Testis (tissue), 3 donors: ENCODE measurements around the gene ZNF256. TPM values are rescaled to one million over a fixed set of nuclear protein-coding genes. Genes with fewer than 3 reads are reported as not detected.
"Not testable (repeated sequence)": the region's sequence is repeated elsewhere in the genome, so short reads cannot be mapped to it uniquely, and the experiment has no call there.

Experiments used
- DNase-seq: peaks from one replicate; pipeline ENCODE4 v3.0.0-alpha.2; 2019
- H3K27ac ChIP-seq, 2 donors: fragments of 200-600 bp; sonication (generic); one replicate each; pipeline ENCODE4 v1.5.1; 2019
- H3K27me3 ChIP-seq: fragments of 200-600 bp; sonication (generic); one replicate; pipeline ENCODE4 v1.5.1; 2019
- H3K36me3 ChIP-seq: fragments of 200-600 bp; sonication (generic); one replicate; pipeline ENCODE4 v1.5.1; 2017; ENCODE audit warnings: low read depth; ENCODE audit errors: missing control alignments
- H3K4me1 ChIP-seq: fragments of 200-600 bp; sonication (generic); one replicate; pipeline ENCODE4 v1.5.1; 2019
- H3K4me3 ChIP-seq, 2 donors: fragments of 200-600 bp; sonication (generic); one replicate each; pipeline ENCODE4 v1.5.1; 2017 to 2019
- H3K9me3 ChIP-seq: fragments of 200-600 bp; sonication (generic); one replicate; pipeline ENCODE4 v1.5.1; 2017
- POLR2A ChIP-seq: fragments of 450-650 bp; IDR thresholded peaks from one replicate; pipeline ENCODE4 v1.6.1; 2017; ENCODE audit warnings: antibody characterized with exemption, mild to moderate bottlenecking, moderate library complexity
- WGBS, 2 donors: methylation state at CpG; one replicate each; pipeline ENCODE4 v1.1.5; 2018; 5-methylcytosine and 5-hydroxymethylcytosine counted together
- intact Hi-C: fragments of 100-400 bp; cut with DNase I; formaldehyde crosslinking; loops from one replicate; pipeline ENCODE4 v1.15.1; 2023; ENCODE audit warnings: low total_unique reads
- polyA plus RNA-seq: library from polyadenylated mRNA; stranded (reverse); fragments of 350-450 nt; fragmentation: Illumina TruSeq; extraction: RNeasy Lipid Tissue Mini Kit (QIAGEN cat#74804); gene quantifications from one replicate; pipeline ENCODE4 v1.2.3, GENCODE V29; 2014; ENCODE audit warnings: low read depth, low replicate concordance; ENCODE audit not compliant: insufficient read depth
- total RNA-seq, 2 donors: library from RNA; depleted of rRNA; stranded (reverse); fragments of >200 nt; gene quantifications; one replicate each; pipeline ENCODE4 v1.2.3, GENCODE V29; 2016
- TF ChIP-seq, protein P1 (sequence below), 3 experiments: fragments of 450-650 bp in 2 of 3; fragments of 200-600 bp in 1 of 3; sonication (generic) in 1 of 3; IDR thresholded peaks; one replicate each; pipeline ENCODE4 v1.5.1; 2016 to 2019; ENCODE audit warnings: antibody characterized with exemption in 3 of 3, mild to moderate bottlenecking in 2 of 3, moderate library complexity in 1 of 3

ZNF256 gene
- total and polyA plus RNA-seq, 3 donors from 2014 or later: 7.8 to 15.7 (median 13.3) TPM

DNA sequence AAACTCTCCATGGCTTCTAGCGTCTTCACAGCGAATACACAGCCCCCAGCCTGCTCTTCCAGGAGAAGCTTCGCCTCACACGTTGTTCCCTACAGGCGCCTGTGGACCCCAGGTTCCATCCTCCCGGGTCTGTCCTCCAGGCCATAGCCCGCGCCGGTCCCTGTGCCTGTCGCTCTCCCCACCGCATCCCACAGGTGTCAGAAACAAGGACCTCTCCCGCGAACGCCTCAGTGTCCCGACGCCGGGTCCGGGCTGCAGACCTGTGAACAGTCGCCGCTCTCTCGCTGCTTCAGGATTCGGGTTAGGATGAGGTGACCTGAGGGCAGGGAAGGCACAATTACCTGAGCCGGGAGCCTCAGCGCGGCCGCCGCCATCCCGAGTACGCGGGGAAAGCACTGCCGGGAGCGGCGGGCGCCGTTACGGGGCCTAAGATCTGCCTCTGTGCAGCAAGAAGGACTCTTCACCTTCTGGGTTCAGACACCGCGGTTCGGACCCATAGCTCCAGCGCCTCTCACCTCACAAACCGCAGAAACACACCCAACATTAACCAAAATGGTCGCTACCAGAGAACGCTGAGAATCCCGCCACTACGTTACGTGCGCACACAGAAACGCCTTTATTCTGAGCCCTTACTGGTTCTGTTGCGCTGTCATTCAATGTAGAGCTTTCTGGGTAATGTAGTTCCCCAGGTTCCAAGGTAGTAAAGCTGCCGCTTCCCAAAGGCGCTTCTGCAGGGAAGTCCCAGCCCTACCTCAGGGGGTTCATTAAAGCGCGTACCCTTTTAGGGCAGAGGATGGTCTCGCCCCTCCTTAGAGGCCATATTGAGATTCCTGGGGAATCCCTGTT is 12.5 kb downstream of the ZNF256 start, which contains the start of gene ZNF418:
Gene ZNF418 (minus strand): TSS at position 583 of the 846 bp plus-strand sequence. CDS start 1,580 bp downstream, outside the sequence.
- DNase-seq: peak; percentile 91
- no peaks in the 10 kb centered on the region for H3K4me1 ChIP-seq
- no peak for TF ChIP-seq POLR2A
- TF ChIP-seq, protein P1, sequence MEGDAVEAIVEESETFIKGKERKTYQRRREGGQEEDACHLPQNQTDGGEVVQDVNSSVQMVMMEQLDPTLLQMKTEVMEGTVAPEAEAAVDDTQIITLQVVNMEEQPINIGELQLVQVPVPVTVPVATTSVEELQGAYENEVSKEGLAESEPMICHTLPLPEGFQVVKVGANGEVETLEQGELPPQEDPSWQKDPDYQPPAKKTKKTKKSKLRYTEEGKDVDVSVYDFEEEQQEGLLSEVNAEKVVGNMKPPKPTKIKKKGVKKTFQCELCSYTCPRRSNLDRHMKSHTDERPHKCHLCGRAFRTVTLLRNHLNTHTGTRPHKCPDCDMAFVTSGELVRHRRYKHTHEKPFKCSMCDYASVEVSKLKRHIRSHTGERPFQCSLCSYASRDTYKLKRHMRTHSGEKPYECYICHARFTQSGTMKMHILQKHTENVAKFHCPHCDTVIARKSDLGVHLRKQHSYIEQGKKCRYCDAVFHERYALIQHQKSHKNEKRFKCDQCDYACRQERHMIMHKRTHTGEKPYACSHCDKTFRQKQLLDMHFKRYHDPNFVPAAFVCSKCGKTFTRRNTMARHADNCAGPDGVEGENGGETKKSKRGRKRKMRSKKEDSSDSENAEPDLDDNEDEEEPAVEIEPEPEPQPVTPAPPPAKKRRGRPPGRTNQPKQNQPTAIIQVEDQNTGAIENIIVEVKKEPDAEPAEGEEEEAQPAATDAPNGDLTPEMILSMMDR (IDR thresholded peaks at IDR 0.05): no peak
- intact Hi-C loops: no loop called here
- WGBS, 2 donors: 3 to 4% methylated on average over 40 to 45 of the region's 54 CpGs
- no peaks in the 10 kb centered on the region for H3K9me3 ChIP-seq
- H3K27me3 ChIP-seq: no peaks in the 10 kb centered on the region
- peak within 1 kb of the TSS; percentile 71 to 88 for H3K4me3 ChIP-seq
- peak within 1 kb of the TSS; percentile 80 to 81 for H3K27ac ChIP-seq
- no peaks in the 10 kb centered on the region for H3K36me3 ChIP-seq

DNA sequence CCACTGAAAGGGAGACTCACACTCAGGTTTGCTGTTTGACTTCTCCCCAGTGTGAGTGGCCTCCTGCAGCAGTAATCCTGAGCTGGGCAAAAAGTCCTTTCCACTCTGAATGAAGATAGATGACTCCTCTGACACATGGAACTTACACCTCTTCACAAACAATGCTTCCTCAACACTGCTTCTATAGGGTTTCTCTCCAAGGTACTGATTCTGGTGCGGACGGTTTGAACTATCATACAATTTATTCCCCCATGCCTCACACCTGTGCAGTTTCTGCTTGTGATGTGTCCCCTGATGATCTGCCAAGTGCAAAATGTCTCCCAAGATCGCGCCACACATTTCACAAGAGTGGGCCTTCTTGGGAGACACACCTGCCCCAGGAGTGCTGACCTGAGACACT is 19.9 kb downstream of the ZNF256 start:
- TF ChIP-seq, protein P1 (IDR thresholded peaks at IDR 0.05): no peak
- no peak for TF ChIP-seq POLR2A
- no peaks in the 10 kb centered on the region for H3K27me3 ChIP-seq
- DNase-seq: no peak
- H3K4me1 ChIP-seq: no peaks in the 10 kb centered on the region
- WGBS, 2 donors: 98 to 100% methylated on average over 4 of the region's 4 CpGs
- H3K9me3 ChIP-seq: no peaks in the 10 kb centered on the region
- no peak overlapping the region for H3K27ac ChIP-seq
- intact Hi-C loops: no loop called here
- no peak overlapping the region for H3K4me3 ChIP-seq
- H3K36me3 ChIP-seq: no peaks in the 10 kb centered on the region

DNA sequence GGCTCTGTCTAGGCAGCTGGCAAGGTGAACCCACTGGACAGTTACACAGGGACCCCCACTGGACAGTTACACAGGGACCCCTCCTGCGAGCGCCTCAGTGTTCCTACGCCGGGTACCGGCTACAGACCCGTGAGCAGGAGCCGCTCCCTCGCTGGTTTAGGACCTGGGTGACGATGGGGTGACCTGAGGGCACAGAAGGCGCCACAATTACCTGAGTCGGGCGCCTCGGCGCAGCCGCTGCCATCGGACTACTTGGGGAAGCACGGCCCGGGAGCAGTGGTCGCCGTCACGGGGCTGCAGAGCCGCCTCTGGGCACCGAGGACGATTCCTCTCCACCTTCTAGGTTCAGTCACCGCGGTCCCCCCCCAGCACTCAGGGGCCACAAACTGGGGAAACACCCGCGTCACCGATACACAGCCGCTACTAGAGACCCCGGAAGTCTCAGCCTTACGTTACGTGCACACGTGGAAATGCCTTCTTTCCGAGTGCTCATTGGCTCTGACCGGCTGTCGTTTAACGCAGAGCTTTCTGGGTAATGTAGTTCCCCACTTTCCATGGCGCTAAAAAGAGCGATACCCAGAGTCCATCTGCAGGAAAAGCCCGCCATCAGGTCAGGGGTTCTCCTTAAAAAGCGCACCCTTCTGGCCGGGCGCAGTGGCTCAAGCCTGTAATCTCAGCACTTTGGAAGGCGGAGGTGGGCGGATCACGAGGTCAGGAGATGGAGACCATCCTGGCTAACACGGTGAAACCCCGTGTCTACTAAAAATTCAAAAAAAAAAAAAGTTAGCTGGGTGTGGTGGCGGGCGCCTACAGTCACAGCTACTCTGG is 31.1 kb downstream of the ZNF256 start, which contains the start of gene ZNF417:
Gene ZNF417 (minus strand): TSS at position 425 of the 828 bp plus-strand sequence. CDS start 181 bp downstream, at position 244.
- H3K4me1 ChIP-seq, H3K27me3 ChIP-seq, H3K9me3 ChIP-seq, intact Hi-C loops, H3K36me3 ChIP-seq: not testable (repeated sequence)
- Histone ChIP-seq H3K27ac (peak within 1 kb of the TSS; percentile 43 to 55), H3K4me3 (peak within 1 kb of the TSS; percentile 63 to 71)
- peak; percentile 96 for DNase-seq
- WGBS, 2 donors: 0 to 1% methylated on average over 18 to 51 of the region's 51 CpGs

DNA sequence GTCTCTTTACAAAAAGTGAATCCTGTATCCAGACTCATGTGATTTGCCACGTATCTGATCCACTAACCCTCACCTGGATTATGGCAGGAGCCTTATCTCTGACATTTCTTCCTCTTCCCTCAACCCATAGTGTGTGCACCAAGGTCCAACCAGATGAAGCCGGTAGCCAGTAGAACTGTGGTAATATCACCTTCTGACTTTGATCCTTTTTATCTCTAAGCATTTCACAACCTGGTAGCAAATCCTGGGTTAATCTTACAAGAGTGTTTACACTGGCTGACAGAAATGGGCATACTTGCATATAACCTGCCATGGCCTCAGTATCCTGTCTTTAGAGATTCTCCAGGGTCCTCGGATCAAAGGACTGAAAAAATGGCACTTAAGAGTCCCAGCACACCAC is 33.0 kb downstream of the ZNF256 start:
- TF ChIP-seq POLR2A: no peak
- TF ChIP-seq, protein P1 (IDR thresholded peaks at IDR 0.05): no peak
- Histone ChIP-seq H3K36me3 (no peaks in the 10 kb centered on the region), H3K4me1 (no peaks in the 10 kb centered on the region), H3K27ac (no peak overlapping the region), H3K9me3 (no peaks in the 10 kb centered on the region), H3K4me3 (no peak overlapping the region), H3K27me3 (no peaks in the 10 kb centered on the region)
- 89 to 93% methylated on average over 3 of the region's 3 CpGs for WGBS, 2 donors
- no peak for DNase-seq
- intact Hi-C loops: no loop called here

DNA sequence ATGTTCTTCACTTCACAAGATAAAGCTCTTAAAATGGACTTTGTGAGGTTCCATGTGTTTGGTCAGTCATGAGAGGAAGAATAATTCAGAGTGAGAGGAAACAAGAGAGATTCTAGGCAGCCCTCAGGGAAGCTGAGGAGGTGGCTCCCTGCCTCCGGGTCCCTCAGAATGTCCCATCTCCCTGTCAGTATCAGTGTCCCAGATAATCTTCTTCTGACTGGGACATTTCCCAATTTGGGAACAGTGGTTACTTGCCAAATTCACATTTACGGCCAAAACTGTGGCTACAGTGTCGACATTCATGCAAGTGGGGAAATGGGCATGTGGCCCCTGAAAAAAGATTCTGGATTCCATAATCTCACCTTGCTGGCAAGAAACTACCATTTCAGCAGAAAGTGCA is 40.1 kb downstream of the ZNF256 start:
- Histone ChIP-seq H3K4me1 (no peaks in the 10 kb centered on the region), H3K36me3 (no peaks in the 10 kb centered on the region), H3K9me3 (no peaks in the 10 kb centered on the region), H3K27ac (no peak overlapping the region), H3K27me3 (no peaks in the 10 kb centered on the region), H3K4me3 (no peak overlapping the region)
- 95 to 96% methylated on average over 3 of the region's 3 CpGs for whole genome bisulfite sequencing, 2 donors
- TF ChIP-seq, protein P1 (IDR thresholded peaks at IDR 0.05): no peak
- TF ChIP-seq POLR2A: no peak
- intact Hi-C loops: no loop called here
- no peak for DNase-seq
